ENCODE measurements around the gene SH3BP4.
A peak's percentile ranks its signal among the peaks of the same experiment; 100 is the strongest.
"Not testable (repeated sequence)": the region's sequence is repeated elsewhere in the genome, so short reads cannot be mapped to it uniquely, and the experiment has no call there.

Gene SH3BP4

DNA sequence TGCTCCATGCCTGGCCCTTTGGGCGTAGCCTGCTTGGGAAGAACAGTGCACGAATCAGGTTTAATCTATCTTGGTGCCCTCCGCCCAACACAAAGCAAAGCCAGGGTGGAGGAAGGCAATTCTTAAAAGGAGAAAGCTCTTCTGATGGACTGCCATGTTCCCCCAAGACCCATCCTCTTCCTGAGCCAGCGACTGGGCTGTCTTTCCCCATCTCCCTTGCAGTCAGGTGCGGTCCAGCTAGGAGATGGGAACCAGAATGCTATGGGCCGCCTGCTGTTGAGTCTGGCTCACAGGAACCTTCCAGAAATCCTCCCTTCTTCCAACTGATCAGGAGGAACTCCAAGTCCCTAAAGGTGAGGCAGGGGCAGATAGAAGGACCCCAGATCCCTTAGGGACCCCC lies 105.0 kb downstream of the SH3BP4 start:
- no peak for DNase-seq (ENCODE audit: low read depth)

DNA sequence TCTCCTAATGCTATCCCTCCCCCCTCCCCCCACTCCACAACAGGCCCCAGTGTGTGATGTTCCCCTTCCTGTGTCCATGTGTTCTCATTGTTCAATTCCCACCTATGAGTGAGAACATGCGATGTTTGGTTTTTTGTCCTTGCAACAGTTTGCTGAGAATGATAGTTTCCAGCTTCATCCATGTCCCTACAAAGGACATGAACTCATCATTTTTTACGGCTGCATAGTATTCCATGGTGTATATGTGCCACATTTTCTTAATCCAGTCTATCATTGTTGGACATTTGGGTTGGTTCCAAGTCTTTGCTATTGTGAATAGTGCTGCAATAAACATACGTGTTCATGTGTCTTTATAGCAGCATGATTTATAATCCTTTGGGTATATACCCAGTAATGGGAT lies 105.8 kb downstream of the SH3BP4 start:
- DNase-seq (ENCODE audit: low read depth) = not testable (repeated sequence)

DNA sequence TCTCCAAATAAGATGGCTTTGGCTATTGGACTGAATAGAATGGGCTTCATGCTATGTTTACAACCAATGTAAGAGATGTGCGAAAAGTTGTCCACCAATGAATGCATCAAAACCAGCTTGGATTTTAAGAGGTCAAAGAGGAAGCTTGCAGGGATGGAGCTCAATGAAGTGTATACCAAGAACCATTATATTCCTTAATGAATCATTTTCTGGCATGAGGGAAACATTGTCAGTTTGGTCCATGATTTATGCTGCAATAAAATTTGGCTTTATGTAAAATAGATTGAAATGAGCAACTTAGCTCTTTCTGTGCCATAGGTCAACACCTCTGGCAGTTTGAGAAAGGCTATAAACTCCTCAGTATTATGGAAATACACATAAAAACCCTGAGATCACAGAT lies 107.3 kb downstream of the SH3BP4 start:
- no peak for DNase-seq (ENCODE audit: low read depth)

DNA sequence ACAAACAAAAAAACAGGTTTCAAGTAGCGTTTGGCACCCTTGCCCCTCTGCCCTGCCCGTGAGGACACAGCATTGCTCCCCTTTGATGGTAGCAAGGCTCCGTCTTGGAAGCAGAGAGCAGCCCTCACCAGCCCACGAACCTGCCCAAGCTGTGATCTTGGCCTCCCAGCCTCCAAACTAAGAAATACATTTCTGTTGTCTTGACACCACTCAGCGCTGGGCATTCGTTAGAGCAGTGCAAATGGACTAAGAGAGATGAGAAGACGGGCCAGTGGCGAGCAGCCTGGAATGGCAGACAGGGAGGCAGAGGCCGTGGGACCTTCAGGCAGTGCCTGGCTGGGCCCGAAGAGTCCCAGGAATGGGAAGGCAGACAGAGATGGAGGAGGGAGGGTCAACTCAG lies 109.8 kb downstream of the SH3BP4 start:
- no peak for DNase-seq (ENCODE audit: low read depth)

DNA sequence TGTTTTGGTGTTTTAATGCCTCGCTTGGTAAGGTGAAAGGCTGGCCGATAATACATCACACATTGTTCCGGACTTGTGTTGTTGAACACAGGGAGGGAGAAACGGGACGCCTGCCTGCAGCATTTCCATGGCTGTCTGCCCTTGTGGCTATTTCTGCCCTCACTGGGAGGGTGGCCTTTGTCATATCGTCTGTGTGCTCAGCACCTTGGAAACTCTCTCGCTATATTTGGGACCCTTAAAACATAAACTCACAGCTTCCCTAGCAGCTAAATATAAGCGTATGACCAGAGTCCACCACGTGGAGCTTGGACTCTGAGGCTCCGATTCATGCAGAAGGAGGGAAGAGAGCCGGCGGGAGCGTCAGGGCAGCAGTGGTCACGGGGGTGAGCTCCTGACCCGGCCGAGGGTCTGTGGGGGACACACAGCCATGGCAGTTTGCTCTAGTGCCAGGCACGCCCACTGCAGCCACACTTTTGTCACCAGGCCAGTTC lies 111.7 kb downstream of the SH3BP4 start:
- no peak for DNase-seq (ENCODE audit: low read depth)

DNA sequence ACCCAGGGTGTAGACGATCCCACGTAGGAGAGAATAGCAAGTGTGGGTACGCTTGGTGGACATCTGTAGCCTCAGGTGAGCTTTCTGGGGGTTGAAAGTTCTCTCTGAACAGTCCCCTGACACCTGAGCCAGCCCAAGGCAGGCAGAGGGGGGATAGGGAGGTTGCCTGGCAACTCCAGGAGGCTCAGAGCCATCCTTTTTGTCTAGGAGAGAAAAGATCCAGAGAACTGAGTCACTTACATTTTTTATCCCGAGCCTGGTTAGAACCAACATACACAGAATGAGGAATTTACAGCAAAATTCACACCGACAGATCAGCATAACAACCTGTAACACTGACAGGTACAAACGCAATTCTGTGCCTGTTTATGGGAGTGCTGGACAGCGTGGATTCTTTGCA lies 113.2 kb downstream of the SH3BP4 start:
- no peak for DNase-seq (ENCODE audit: low read depth)

DNA sequence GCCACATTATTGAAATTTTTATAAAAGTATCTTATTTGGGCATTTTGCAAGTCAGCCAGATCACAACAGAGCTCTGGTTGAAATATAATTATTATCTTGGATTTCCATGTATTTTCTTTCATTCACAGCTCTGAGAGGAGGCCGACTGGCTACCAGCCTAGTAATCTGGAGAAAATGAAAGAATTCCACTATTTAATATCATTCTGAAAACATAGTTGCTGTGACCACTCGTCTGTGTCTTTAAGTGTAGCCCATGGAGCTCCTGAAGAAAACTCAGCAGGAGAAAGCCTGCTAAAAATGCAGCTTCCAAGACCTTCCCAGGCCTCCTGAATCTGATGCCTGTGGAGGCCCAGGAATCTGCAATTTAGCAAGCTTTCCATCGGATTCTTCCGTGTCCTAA lies 114.7 kb downstream of the SH3BP4 start:
- DNase-seq (ENCODE audit: low read depth) = no peak

DNA sequence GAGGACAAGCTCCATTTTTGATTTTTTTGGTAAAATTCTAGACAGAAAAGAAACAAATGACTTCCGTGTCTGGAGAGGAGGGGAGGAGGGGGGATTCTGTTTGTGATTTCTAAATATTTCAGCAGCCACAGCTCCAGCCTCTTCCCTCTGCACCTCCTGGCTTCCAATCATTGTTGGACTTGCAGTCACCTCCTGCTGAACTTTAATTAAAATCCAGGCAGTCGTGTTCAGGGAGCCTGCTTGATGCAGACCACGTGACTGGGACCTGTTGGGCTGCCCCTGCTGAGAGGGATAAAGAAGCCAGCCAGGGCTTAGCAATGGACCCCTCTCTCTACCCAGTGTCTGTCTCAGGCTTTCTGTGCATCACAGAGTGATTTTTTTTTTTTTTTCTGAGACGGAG lies 115.1 kb downstream of the SH3BP4 start:
- DNase-seq (ENCODE audit: low read depth) = no peak

DNA sequence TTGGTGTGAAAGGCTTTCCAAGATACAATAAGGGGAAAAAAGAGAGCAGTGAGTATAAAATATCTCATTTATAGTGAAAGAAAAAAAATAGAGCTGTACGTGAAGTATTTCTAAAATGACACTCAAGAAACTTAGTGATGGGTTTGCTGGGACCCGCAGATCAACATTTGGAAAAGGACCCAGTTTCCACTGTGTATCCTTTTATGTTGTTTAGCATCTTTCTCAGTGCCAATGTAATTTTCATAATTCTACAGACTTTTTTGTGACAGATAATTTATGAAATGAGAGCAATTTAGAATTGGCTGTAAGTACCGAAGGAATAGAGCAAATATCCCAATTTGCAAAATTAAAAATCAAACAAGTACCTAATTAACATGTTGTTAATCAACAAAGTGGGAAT lies 116.9 kb downstream of the SH3BP4 start:
- no peak for DNase-seq (ENCODE audit: low read depth)

DNA sequence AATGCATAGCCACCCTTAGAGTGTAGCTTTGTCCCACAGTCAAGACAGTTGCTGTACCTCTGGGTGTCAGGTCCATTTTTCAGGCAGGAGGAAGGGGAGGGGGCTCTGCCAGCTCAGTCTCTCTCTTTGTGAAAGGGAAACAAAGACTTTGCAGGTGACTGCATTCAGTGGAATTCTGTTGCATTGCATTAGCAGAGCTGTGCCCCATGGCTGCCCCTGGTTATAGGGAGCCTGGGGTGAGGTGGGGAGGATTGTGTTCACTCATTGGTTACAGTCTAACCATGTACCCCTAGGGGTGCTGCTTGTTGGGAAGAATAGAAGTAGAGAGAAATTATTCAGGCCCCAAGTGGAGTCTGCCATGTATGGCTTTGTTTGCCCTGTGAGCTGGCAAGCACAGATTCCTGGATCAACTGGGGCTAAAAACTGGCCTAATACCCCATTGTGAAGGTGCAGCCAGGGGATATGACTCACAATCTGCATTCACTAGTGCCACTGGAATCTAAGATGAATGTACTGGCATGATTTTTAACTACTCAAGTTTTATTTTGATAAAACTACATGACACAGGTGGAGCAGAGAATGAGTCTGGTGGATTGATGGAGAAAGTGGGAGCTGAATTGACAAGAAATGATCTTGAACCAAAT lies 118.4 kb downstream of the SH3BP4 start:
- DNase-seq (ENCODE audit: low read depth) = no peak

DNA sequence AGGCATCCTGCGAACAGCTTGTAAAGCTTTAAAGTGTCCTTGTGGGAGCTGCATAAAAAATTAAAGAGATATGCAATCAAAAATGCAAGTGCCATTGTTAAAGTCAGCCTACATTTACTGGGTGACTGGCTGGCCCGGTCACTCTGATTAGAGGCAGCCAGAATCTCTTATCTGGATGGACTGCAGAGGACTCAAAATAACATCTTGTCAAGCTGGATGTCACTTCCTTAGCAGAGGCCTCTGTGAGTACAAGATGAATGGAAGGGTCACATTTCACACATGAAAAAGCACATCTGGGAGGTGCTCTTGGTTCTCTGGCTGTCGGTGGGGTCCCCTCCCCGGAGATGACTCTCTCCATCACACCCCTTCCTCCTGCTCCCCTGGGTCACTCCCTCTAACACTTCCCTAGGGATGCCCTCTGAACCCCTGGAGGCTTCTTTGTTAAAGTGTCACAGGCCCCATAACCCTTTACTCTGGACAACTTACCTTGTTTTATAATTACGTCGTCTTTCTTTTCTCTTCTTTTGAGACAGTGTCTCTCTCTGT lies 122.1 kb downstream of the SH3BP4 start:
- DNase-seq (ENCODE audit: low read depth) = no peak

DNA sequence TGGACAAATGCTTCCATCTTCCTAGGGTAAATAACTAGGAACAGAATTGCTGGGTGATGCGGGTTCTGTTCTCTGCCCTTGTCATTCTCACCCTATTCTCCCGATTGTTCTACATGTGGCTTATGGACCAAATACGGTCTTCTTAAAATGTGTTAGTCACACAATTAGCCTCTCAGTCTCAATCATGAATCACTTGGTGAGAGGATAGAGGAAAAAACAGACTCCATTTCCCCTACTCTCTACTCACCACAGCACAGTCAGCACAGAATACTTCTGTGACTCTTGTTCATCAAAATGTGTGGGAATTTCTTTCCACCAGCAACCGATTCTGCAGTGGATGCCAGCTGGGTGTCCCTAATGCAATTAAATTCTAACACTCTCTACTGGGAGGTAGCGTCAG lies 125.2 kb downstream of the SH3BP4 start:
- no peak for DNase-seq (ENCODE audit: low read depth)

DNA sequence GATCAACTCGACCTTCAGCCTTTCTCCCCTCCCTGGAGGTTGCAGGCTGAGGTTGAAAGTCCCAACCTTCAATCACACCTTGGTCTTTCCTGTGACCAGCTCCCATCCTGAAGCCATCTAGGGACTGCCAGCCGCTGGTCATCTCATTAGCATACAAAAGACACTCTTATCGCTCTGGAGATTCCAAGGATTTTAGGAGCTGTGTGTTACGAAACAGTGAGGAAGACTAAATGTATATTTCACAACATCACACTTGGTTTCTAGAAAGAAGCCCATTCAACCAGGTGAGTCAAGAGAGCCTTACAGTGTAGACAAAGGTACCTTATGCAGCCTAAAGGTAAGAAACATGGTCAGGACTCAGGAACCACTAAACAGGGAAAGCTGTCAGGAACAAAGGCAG lies 126.4 kb downstream of the SH3BP4 start:
- no peak for DNase-seq (ENCODE audit: low read depth)

DNA sequence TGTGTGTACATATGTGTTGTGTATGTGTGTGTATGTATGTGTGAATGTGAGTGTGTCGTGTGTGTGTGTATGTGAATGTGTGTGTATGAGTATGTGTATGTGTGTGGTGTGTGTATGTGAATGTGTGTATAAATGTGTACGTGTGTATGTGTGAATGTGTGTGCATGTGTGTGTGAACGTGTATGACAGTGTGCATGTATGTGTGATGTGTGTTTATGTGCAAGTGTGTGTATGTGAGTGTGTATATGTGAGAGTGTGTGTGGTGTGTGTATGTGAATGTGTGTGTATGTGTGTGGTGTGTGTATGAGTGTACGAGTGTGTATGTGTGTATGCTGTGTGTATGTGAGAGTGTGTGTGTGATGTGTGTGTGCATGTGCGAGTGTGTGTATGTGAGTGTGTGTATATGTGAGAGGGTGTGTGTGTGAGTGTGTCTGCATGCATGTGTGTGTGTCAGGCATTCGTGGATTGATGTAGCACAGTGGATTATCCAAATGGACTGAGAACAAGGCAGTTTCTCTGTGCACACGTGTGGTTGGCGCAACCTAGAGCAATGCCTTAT lies 127.2 kb downstream of the SH3BP4 start:
- no peak for DNase-seq (ENCODE audit: low read depth)

DNA sequence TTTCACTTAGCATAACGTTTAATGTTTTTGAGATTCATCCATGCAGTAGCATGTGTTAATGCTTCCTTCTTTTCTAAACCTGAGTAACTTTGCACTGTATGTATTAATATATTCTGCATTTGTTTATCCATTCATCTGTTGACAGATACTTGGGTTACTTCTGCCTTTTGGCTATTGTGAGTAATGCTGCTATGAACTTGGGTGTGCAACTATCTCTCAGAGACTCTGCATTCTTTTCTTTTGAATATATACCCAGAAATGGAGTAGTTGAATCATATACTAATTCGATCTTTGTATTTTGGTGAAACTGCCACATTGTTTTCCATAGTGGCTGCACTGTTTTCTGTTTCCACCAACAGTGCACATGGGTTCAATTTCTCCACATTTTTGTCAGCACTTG lies 128.3 kb downstream of the SH3BP4 start:
- peak; percentile 13 for DNase-seq (ENCODE audit: low read depth)

DNA sequence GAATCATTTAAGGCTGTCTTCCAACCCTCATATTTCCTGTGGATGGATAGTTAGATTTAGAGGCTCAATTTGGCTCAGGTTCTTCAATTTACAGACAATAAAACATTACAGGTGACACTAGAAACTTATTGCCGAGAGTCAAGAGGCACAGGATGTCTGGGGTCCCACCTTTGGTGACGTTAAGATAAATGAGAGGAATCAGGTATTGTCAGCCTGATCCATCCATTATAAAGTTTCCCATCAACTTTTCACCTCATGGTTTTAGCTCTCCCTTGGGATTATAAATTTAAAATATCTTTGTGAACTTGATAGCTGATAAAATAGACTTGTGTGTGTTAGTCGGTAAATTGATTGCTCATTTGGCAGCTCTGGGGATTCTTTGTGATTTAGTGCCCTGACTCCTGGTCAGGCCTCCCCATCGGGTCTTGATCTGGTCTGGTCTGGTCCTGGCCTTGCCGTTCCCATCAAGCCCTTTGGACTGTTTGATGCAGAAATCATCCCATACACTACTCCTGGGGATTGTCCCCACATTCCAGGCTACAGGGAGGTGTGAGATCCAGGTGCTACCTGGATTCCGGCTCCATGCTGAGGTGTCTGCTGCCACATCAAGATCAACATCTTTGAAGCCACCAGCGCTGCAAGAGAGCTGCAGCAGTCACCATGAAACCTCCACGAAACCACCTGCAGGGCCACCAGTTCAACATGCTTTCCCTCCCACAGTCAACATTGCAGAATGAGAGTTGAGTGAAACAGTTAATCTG lies 130.9 kb downstream of the SH3BP4 start:
- DNase-seq (ENCODE audit: low read depth) = no peak

DNA sequence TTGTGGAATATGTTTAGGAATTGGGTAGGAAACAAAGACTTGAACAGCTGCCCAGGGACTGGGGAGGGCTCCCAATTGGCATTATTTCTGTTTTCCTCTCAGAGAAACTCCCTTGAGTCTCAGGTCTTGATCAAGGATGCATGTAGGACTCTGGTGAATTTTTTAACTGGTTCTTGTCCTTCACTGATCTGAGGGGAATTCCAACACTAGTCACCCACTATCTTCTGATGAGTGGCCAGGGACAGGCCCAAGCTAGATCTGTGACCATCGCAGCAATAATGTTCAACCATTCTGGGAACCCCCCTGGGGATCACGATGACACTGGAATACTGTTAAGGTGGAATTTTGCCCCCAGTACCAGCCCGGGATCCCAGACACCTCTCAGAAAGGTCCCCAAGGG lies 132.0 kb downstream of the SH3BP4 start:
- DNase-seq (ENCODE audit: low read depth) = no peak

DNA sequence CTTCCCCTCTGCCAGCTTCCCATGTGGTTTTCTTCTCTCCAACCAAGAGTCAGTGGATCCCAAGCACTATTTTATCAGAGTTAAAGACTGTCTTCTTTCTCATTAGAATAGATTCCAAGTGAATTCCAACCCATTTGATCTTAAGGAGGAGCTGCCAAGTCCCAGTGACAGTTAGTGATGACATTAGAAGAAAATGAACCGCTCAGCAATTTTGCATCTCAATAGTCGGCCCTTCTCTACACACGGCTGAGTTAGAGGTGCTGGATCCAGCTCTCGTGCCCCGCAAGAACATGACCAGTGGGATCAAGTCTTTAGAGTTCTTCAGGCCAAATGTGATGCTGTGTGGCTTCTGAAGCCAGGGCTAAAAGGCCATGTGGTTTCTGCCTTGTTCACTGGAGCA lies 132.6 kb downstream of the SH3BP4 start:
- no peak for DNase-seq (ENCODE audit: low read depth)

DNA sequence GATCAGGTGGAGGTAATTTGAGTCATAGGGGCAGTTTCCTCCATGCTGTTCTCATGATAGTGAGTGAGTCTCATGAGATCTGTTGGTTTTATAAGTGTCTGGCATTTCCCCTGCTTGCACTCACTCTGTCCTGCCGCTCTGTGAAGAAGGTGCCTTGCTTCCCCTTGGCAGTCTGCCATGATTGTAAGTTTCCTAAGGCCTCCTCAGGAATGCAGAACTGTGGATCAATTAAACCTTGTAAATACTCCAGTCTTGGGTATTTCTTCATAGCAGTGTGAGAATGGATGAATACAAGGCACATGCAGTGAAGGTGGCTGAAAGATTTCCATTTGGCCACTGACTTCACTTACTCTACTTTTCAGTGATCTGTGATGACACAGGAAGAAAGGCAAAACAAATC lies 133.7 kb downstream of the SH3BP4 start:
- no peak for DNase-seq (ENCODE audit: low read depth)

DNA sequence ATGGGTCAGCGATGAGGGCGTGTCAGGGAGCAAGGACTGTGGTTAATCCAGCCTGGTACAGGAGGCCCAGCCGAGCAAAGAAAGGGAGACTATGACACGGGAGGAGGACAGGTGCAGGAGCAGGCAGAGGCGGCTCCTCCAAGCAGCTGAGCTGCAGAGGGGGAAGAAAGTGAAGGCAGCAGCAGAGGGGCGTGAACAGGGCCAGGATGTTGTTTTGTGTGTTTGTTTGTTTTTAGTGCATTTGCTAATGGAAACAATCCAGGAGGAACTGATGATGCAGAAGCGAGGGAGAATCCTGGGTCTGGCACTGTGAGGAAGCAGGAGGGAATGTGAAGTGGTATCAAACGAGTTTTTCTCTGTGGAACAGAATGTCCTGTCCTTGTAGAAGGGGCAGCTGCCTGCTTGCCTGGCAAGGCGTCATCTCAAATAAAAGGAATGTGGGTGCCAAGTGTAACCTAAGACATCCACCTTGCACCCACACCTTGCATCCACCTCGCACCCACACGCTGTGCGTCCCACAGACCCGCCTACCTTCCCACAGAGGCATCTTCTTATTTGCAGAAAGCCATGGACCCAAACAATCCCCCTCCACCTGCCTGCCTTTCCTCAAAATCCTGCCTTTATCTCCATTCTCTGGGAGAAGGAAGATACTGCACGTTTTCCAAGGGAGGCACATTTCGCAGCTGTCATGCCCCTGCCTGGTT lies 134.8 kb downstream of the SH3BP4 start:
- no peak for DNase-seq (ENCODE audit: low read depth)

DNA sequence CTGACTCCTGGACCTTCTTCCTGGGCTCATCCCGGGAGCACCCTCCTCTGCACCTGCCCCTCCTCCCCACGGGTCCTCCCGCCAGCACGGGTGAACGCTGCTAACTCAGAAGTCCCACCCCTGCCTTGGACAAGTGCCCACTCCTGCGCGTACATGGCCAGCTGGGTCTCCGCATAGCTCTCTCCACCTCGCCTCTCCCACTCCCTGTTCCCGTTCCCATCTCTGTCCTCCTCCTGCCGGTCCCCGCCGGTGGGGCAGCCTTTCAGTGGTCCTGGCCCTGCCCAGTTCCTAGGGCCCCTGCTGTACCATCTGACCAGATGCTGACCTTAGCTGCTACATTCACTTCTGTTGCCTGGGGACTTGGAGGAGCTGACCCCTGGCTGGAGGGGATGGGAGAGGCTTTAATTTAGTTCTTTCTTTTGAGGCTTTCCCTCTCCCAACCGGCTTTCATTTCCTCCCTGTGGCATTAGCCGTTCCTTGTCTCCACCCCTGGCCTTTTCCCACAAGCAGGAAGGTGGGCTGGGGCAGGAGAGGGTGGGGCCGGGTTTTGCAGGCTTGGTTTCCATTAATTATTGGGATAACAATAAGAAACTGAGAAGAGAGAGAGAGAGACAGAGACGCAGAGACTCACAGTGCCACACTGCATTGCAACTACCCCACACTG lies 136.1 kb downstream of the SH3BP4 start:
- no peak for DNase-seq (ENCODE audit: low read depth)

DNA sequence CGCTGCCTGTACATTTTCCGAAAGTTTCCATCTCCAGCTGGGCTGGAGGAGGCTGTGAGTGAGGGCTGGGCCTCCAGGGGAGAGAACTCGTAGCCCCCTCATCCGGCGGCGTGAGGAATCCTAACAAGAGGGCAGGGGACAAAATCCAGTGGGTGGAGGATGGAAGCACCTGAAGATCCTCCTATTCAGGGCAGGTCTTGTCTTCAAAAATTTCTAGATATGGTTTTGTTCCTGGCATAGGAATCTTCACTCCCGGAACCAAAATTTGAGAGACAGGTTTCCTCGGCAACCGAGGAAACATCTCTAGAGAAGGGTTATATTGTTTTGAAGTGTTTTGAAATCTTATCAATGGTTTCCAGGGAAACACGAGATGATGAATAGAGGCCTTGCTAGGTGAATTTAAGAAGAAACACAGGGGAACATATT lies 136.7 kb downstream of the SH3BP4 start:
- DNase-seq (ENCODE audit: low read depth) = no peak

All from fibroblast of gingiva (primary cell).